Ishikawa (cell line): Measurements from ENCODE around the gene RS1.

ENCODE experiments used
- CREB1 ChIP-seq: IDR thresholded peaks from 2 replicates; pipeline ENCODE4 v1.6.1; 2012; ENCODE audit warnings: low read depth
- EGR1 ChIP-seq: IDR thresholded peaks from 2 replicates; pipeline ENCODE4 v1.6.1; 2012
- EP300 ChIP-seq: IDR thresholded peaks from 2 replicates; pipeline ENCODE4 v1.6.1; 2012; ENCODE audit warnings: borderline replicate concordance
- FOXM1 ChIP-seq: IDR thresholded peaks from 2 replicates; pipeline ENCODE4 v1.6.1; 2012; ENCODE audit warnings: low read depth, borderline replicate concordance
- NFIC ChIP-seq: IDR thresholded peaks from 2 replicates; pipeline ENCODE4 v1.6.1; 2012
- RAD21 ChIP-seq: IDR thresholded peaks from 2 replicates; pipeline ENCODE4 v1.6.1; 2012; ENCODE audit warnings: low read depth
- REST ChIP-seq: IDR thresholded peaks from 2 replicates; pipeline ENCODE4 v1.6.1; 2012; ENCODE audit warnings: low read depth, mild to moderate bottlenecking
- TAF1 ChIP-seq: IDR thresholded peaks from 2 replicates; pipeline ENCODE4 v1.6.1; 2012; ENCODE audit warnings: low read depth, mild to moderate bottlenecking
- TCF12 ChIP-seq: IDR thresholded peaks from 2 replicates; pipeline ENCODE4 v1.6.1; 2012; ENCODE audit warnings: low read depth
- TEAD4 ChIP-seq: IDR thresholded peaks from 2 replicates; pipeline ENCODE4 v1.6.1; 2012
- USF1 ChIP-seq: IDR thresholded peaks from 2 replicates; pipeline ENCODE4 v1.6.1; 2012
- YY1 ChIP-seq: IDR thresholded peaks from 2 replicates; pipeline ENCODE4 v1.6.1; 2012; ENCODE audit warnings: low read depth
- TF ChIP-seq, protein P1 (sequence below): IDR thresholded peaks from 2 replicates; pipeline ENCODE4 v1.6.1; 2012

DNA sequence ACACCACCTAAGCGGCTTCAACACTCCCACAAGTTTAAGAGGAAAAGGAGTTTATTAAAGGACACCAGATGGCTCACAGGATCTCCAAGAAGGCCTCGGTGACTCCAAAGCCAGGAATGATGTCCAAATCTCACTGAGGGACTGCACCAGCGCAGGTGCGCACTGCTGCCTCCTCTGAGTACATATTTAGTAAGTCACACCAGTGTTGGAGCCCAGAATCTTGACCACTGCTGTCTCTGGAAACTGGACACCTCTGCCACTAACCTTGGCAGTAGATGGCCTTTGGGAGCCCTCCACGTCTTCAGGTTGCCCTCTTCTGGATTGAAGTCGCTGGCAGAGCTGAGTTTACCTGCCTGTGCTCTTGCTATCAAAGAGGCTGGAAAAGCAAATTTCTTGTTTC, 10.1 kb upstream of the RS1 start:
- TF ChIP-seq RAD21 = no peak
- TF ChIP-seq CREB1 = no peak
- TF ChIP-seq EP300 = no peak
- TF ChIP-seq YY1 = no peak
- TF ChIP-seq REST = no peak
- TF ChIP-seq, protein P1, sequence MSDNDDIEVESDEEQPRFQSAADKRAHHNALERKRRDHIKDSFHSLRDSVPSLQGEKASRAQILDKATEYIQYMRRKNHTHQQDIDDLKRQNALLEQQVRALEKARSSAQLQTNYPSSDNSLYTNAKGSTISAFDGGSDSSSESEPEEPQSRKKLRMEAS = no peak
- TF ChIP-seq TEAD4 = no peak
- no peak for TF ChIP-seq USF1
- no peak for TF ChIP-seq TAF1
- TF ChIP-seq FOXM1 = no peak
- no peak for TF ChIP-seq EGR1
- TF ChIP-seq NFIC = no peak
- TF ChIP-seq TCF12 = no peak
